Peyer's patch (tissue), 4 donors: ENCODE measurements around the gene KDSR.

Experiments
- CTCF ChIP-seq, 6 experiments: fragments of 450-650 bp in 4 of 6; fragments of 200-600 bp in 2 of 6; sonication (generic) in 1 of 6; IDR thresholded peaks; one replicate each; pipeline ENCODE4 v1.5.1; 2017 to 2019; ENCODE audit warnings: antibody characterized with exemption in 6 of 6, mild to moderate bottlenecking in 3 of 6, moderate library complexity in 1 of 6
- POLR2A ChIP-seq, 2 donors: fragments of 450-650 bp; IDR thresholded peaks; one replicate each; pipeline ENCODE4 v1.5.1; 2017; ENCODE audit warnings: antibody characterized with exemption in 2 of 2, mild to moderate bottlenecking in 2 of 2, moderate library complexity in 2 of 2

- TF ChIP-seq POLR2A (IDR thresholded peaks at IDR 0.05) (no peak), CTCF (IDR thresholded peaks at IDR 0.05) (no peak)
Observed at GRCh38 chr18:63410792-63411191, 43.8 kb upstream of the KDSR start.
